ENCODE measurements around the gene EWSR1.

The EWSR1 gene

GRCh38 chr22:29334148-29334547, 66.1 kb downstream of the EWSR1 start:
- Histone ChIP-seq H3K9ac (ENCODE audit: low read depth, low read length, poor library complexity, severe bottlenecking) (no peak overlapping the region), H3K27me3 (ENCODE audit: insufficient read depth, low read length, poor library complexity, severe bottlenecking) (no peaks in the 10 kb centered on the region), H3K36me3 (ENCODE audit: insufficient read depth, low read length) (peaks cover 68% of the 10 kb centered on the region; the same call in 1 of the 2 replicates)

DNA sequence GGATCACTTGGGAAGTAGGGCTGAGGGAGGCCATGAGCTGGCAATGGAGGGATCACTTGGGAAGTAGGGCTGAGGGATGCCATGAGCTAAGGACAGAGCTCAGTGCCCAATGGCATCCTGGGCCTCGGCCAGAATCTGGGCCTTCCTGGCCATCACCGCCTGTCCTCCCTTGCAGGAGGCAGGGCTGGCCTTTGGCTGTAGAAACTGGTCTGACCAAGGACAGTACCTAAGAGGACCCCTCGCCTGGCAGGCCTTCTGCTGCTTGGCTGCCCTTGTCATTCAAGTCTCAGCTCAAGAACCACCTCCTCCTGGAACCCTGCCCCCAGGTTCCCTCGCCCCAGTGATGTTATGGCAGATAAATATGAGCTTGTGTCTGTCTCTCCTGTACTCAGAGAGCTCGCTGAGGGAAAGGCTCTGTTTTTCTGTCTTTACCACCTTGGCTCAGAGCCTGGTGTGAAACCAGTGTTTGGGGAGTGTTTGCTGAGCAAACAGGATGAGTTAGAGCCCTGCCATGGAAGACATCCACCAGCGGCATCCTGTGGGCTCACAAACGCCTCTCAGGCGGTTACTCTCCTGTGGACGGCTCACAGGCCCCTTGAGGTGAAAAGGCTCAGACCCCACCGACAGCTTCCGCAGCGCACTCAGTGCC, 66.8 kb downstream of the EWSR1 start:
- Histone ChIP-seq H4K20me1 (ENCODE audit: insufficient read depth, low read length, poor library complexity, severe bottlenecking) (no peaks in the 10 kb centered on the region), H3F3A (ENCODE audit: low read depth) (no peaks in the 10 kb centered on the region), H3K4me3 (ENCODE audit: low read length, poor library complexity, severe bottlenecking) (no peak overlapping the region), H3K9me3 (ENCODE audit: insufficient read depth, low read depth, low read length) (no peaks in the 10 kb centered on the region), H3K9me2 (replicated peaks; ENCODE audit: low read depth, low read length) (no peaks in the 10 kb centered on the region), H3K79me2 (ENCODE audit: insufficient read depth, low read length) (no peaks in the 10 kb centered on the region), H3K9ac (ENCODE audit: low read depth, low read length, poor library complexity, severe bottlenecking) (no peak overlapping the region), H3K27me3 (ENCODE audit: insufficient read depth, low read length, poor library complexity, severe bottlenecking) (no peaks in the 10 kb centered on the region), H3K4me1 (ENCODE audit: insufficient read depth, low read length, poor library complexity, severe bottlenecking) (no peaks in the 10 kb centered on the region), H3K36me3 (ENCODE audit: insufficient read depth, low read length) (peaks cover 70% of the 10 kb centered on the region; the same call in 1 of the 2 replicates), H2AFZ (ENCODE audit: low read length) (no peak overlapping the region), H3K4me2 (ENCODE audit: low read depth, low read length, poor library complexity, severe bottlenecking) (no peak overlapping the region)
- TF ChIP-seq, protein P1, sequence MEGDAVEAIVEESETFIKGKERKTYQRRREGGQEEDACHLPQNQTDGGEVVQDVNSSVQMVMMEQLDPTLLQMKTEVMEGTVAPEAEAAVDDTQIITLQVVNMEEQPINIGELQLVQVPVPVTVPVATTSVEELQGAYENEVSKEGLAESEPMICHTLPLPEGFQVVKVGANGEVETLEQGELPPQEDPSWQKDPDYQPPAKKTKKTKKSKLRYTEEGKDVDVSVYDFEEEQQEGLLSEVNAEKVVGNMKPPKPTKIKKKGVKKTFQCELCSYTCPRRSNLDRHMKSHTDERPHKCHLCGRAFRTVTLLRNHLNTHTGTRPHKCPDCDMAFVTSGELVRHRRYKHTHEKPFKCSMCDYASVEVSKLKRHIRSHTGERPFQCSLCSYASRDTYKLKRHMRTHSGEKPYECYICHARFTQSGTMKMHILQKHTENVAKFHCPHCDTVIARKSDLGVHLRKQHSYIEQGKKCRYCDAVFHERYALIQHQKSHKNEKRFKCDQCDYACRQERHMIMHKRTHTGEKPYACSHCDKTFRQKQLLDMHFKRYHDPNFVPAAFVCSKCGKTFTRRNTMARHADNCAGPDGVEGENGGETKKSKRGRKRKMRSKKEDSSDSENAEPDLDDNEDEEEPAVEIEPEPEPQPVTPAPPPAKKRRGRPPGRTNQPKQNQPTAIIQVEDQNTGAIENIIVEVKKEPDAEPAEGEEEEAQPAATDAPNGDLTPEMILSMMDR (conservative IDR thresholded peaks at IDR 0.05; ENCODE audit: low read length), result no peak
- no peak for TF ChIP-seq EZH2phosphoT487 (IDR thresholded peaks at IDR 0.05; ENCODE audit: borderline replicate concordance)

More at GRCh38 chr22:29334148-29334547, 66.1 kb downstream of the EWSR1 start:
- TF ChIP-seq, protein P1 (conservative IDR thresholded peaks at IDR 0.05; ENCODE audit: low read length), result no peak
- no peak for TF ChIP-seq EZH2phosphoT487 (IDR thresholded peaks at IDR 0.05; ENCODE audit: borderline replicate concordance)
- Histone ChIP-seq H3K4me3 (ENCODE audit: low read length, poor library complexity, severe bottlenecking) (no peak overlapping the region), H3K79me2 (ENCODE audit: insufficient read depth, low read length) (no peaks in the 10 kb centered on the region), H3K9me2 (replicated peaks; ENCODE audit: low read depth, low read length) (no peaks in the 10 kb centered on the region), H4K20me1 (ENCODE audit: insufficient read depth, low read length, poor library complexity, severe bottlenecking) (no peaks in the 10 kb centered on the region), H2AFZ (ENCODE audit: low read length) (no peak overlapping the region), H3F3A (ENCODE audit: low read depth) (no peaks in the 10 kb centered on the region), H3K9me3 (ENCODE audit: insufficient read depth, low read depth, low read length) (no peaks in the 10 kb centered on the region), H3K4me1 (ENCODE audit: insufficient read depth, low read length, poor library complexity, severe bottlenecking) (no peaks in the 10 kb centered on the region), H3K4me2 (ENCODE audit: low read depth, low read length, poor library complexity, severe bottlenecking) (no peak overlapping the region)

GRCh38 chr22:29335656-29336055, 67.6 kb downstream of the EWSR1 start:
- Histone ChIP-seq H3K4me2 (ENCODE audit: low read depth, low read length, poor library complexity, severe bottlenecking) (no peak overlapping the region), H2AFZ (ENCODE audit: low read length) (no peak overlapping the region), H3K27me3 (ENCODE audit: insufficient read depth, low read length, poor library complexity, severe bottlenecking) (no peaks in the 10 kb centered on the region), H3K4me3 (ENCODE audit: low read length, poor library complexity, severe bottlenecking) (no peak overlapping the region), H3K9ac (ENCODE audit: low read depth, low read length, poor library complexity, severe bottlenecking) (no peak overlapping the region), H3K9me3 (ENCODE audit: insufficient read depth, low read depth, low read length) (no peaks in the 10 kb centered on the region), H3K79me2 (ENCODE audit: insufficient read depth, low read length) (no peaks in the 10 kb centered on the region), H3K4me1 (ENCODE audit: insufficient read depth, low read length, poor library complexity, severe bottlenecking) (no peaks in the 10 kb centered on the region), H3F3A (ENCODE audit: low read depth) (no peaks in the 10 kb centered on the region), H3K36me3 (ENCODE audit: insufficient read depth, low read length) (peaks cover 70% of the 10 kb centered on the region; the same call in 1 of the 2 replicates), H3K9me2 (replicated peaks; ENCODE audit: low read depth, low read length) (no peaks in the 10 kb centered on the region), H4K20me1 (ENCODE audit: insufficient read depth, low read length, poor library complexity, severe bottlenecking) (no peaks in the 10 kb centered on the region)
- TF ChIP-seq, protein P1 (conservative IDR thresholded peaks at IDR 0.05; ENCODE audit: low read length), result no peak
- no peak for TF ChIP-seq EZH2phosphoT487 (IDR thresholded peaks at IDR 0.05; ENCODE audit: borderline replicate concordance)

Data from Loucy (cell line).